Subcutaneous abdominal adipose tissue (tissue), 5 donors: Measurements from ENCODE around the gene PRR7.

Source experiments
- H3K27ac ChIP-seq: one replicate; pipeline ENCODE4 v1.7.0; 2013; ENCODE audit warnings: low read depth, mild to moderate bottlenecking, inconsistent platforms, low read length, moderate library complexity
- H3K27me3 ChIP-seq, 5 donors: one replicate each; pipeline ENCODE4 v1.7.0; 2013; ENCODE audit warnings: low read length in 5 of 5, inconsistent platforms in 1 of 5; ENCODE audit not compliant: control insufficient read depth in 5 of 5, insufficient read depth in 4 of 5
- H3K36me3 ChIP-seq, 5 donors: one replicate each; pipeline ENCODE4 v1.7.0; 2013; ENCODE audit warnings: low read length in 5 of 5; ENCODE audit not compliant: control insufficient read depth in 5 of 5, insufficient read depth in 5 of 5
- H3K4me1 ChIP-seq, 5 donors: one replicate each; pipeline ENCODE4 v1.7.0; 2013; ENCODE audit warnings: low read length in 5 of 5, mild to moderate bottlenecking in 3 of 5, moderate library complexity in 1 of 5; ENCODE audit not compliant: control insufficient read depth in 5 of 5, insufficient read depth in 5 of 5
- H3K4me3 ChIP-seq, 5 donors: one replicate each; pipeline ENCODE4 v1.7.0; 2013; ENCODE audit warnings: low read length in 5 of 5, low read depth in 1 of 5
- H3K9ac ChIP-seq, 5 donors: one replicate each; pipeline ENCODE4 v1.7.0; 2013; ENCODE audit warnings: low read length in 5 of 5, mild to moderate bottlenecking in 4 of 5, moderate library complexity in 3 of 5
- H3K9me3 ChIP-seq, 5 donors: one replicate each; pipeline ENCODE4 v1.7.0; 2013; ENCODE audit warnings: low read length in 5 of 5; ENCODE audit not compliant: control insufficient read depth in 5 of 5
- donor health status: healthy.
- donor health status: healthy.
- donor health status: healthy.
- donor health status: healthy.
- donor health status: healthy.

PRR7 gene

DNA sequence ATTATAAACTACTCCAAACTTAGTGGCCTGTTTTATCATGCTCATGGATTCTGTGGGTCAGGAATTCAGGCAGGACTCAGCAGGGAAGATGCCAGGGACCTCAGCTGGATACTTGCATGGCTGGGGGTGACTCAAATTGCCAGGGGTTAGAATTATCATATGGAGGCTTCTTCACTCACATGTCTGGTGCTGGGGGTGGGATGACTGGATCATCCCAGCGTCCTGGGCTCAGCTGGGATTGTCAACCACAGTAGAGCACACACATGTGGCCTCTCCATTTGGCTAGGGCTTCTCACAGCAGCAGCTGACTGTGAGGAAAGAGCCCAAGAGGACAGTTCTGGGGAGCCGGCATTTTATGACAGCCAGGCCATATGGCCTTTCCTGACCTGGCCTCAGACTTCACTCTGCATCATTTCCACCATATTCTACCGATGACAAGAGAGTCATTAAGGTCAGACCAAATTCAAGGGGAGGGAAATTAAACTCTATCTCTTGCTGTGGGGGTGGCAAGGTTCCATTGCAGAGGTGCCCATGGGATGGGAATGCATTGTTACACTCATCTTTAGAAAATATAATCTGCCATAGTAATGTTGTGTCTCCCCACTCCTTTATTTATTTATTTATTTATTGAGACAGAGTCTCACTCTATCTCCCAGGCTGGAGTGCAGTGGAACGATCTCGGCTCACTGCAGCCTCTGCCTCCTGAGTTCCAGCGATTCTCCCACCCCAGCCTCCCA is 25.4 kb upstream of the PRR7 start:
- Histone ChIP-seq H3K9me3 (no peaks in the 10 kb centered on the region), H3K4me3 (no peak overlapping the region), H3K27me3 (no peaks in the 10 kb centered on the region), H3K4me1 (peaks cover 2 to 18% (median 13%) of the 10 kb centered on the region in 5 donors), H3K36me3 (no peaks in the 10 kb centered on the region), H3K27ac (no peak overlapping the region), H3K9ac (no peak overlapping the region)

DNA sequence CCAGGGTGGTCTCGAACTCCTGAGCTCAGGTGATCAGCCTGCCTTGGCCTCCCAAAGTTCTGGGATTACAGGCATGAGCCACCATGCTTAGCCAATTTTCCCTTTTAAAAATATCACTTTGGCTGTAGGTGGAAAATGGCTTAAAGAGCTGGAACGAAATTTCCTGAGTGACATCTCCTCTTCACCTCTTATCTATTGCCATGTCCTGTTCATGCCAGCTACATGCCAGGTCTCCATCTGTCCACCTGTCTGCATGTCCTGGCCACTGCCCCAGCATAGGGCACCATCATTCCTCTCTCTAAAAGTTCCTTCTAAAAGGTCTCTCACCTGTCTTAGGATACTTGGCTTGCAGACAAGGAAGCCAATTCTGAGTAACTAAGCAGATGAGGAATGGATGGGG is 22.9 kb upstream of the PRR7 start:
- Histone ChIP-seq H3K9ac (no peak overlapping the region), H3K36me3 (no peaks in the 10 kb centered on the region), H3K27ac (no peak overlapping the region), H3K9me3 (no peaks in the 10 kb centered on the region), H3K4me1 (peaks cover 6 to 31% (median 23%) of the 10 kb centered on the region in 5 donors), H3K27me3 (no peaks in the 10 kb centered on the region), H3K4me3 (no peak overlapping the region)

DNA sequence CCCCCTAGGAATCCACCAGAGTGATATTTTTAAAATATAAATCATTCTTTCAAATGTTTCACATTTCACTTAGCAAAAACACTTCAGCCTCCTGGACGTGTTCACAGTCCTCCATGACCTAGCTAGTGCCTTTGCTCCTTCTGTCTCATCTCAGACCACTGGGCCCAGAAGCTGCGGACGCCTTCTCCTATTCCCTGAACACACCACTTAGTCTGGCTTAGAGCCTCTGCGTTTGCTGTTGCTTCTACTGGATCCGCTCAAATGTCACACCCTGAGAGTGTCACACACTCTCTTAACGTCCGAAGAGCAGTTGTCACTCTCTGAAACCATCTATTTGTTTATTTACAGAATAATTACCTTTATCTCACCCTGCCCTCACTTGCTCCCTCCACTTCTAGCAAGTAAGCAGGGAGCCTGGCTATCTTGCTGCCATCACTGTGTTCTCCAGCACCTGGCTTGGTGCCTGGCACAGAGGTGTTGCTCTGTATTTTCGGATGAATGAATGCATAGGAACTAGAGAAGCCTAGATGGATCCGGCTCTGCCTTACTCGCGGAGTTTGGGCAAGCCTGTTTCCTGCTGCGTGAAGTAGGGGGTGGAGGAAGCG is 21.3 kb upstream of the PRR7 start:
- Histone ChIP-seq H3K9ac (peak overlapping the region in 4 of 5 donors; percentile 68 to 91 (median 76)), H3K27me3 (no peaks in the 10 kb centered on the region), H3K4me1 (peaks cover 6 to 46% (median 34%) of the 10 kb centered on the region in 5 donors), H3K4me3 (peak overlapping the region; percentile 74 to 83 (median 78)), H3K36me3 (peaks cover 0 to 3% (median 0%) of the 10 kb centered on the region in 5 donors), H3K9me3 (no peaks in the 10 kb centered on the region), H3K27ac (peak overlapping the region; percentile 91)

DNA sequence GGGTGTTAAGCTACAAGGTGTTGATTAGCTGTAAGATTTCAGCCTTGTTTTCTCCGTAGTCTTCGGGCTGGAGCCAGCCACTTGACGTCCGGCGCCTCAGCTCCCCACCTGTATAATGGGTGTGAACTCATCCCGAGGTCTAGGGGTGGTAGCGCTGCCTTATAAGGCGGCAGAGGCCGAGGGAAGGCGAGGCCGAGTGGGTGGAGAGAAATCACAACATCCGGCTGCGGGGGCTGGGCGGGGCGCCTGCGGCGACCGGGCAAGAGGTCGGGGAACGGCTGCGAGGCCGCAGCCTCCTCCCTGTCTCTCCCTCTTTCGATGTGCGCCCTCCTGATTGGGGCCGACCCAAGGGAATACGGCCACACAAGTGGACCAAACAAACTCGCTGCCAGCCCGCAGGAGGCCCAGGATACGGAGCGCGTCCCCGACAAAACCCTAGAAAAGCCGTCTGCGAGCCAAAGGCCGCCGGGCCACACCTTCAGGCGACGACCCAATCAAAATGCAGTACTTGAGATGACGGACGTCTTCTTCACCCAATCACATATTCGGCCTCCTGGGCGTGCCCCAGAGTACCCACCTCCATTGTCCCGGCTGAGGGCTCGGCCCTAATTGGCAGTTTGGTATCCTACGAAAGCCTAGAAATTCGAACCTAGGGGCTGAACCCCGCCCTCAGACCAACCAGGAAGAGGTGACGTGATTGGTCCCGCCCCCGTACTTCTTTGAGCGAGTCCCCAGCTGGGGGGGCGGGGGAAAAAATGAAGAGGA is 20.6 kb upstream of the PRR7 start:
- H3K36me3 ChIP-seq, result peaks cover 0 to 10% (median 3%) of the 10 kb centered on the region in 5 donors
- H3K4me1 ChIP-seq, result peaks cover 6 to 52% (median 36%) of the 10 kb centered on the region in 5 donors
- peak overlapping the region in 4 of 5 donors; percentile 68 to 91 (median 76) for H3K9ac ChIP-seq
- peak overlapping the region; percentile 74 to 83 (median 78) for H3K4me3 ChIP-seq
- no peaks in the 10 kb centered on the region for H3K9me3 ChIP-seq
- H3K27me3 ChIP-seq, result no peaks in the 10 kb centered on the region
- peak overlapping the region; percentile 91 for H3K27ac ChIP-seq

DNA sequence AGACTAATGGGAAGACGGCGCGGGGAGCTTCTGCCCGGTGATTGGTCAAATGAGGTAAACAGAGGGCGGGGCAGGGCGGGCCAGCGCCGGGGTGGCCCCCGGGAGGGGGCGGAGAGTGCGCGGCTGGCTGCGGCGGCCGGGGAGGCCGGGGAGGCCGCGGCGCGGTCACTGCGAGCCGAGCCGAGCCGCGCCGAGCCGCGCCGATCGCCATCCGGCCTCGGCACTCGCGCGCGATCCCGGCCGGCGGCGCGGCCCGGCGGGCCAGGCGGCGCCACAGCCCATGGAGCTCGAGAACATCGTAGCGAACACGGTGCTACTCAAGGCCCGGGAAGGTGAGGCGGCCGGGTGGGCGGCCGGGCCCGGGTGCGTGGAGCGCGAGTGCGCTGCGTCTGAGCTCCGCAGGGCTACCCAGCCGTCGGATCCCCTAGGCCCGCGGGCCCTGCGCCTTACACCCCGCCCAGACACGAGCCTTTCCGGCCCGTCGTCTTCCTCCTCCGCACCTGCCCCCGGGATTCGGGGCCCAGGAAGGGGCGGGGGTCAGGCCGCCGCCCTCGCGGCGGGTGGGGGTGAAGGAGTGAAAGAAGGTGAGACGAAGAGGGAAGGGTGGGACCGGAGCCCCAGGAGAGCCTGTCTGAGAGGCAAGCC is 19.9 kb upstream of the PRR7 start, which contains the start of gene GRK6:
Gene GRK6, plus strand, starts transcription at position 111 of the 645 bp plus-strand sequence. Its CDS starts 170 bp downstream, at position 281.
- Histone ChIP-seq H3K27me3 (no peaks in the 10 kb centered on the region), H3K4me3 (peak within 1 kb of the TSS; percentile 76 to 88 (median 83)), H3K27ac (peak within 1 kb of the TSS; percentile 91), H3K9ac (peak within 1 kb of the TSS; percentile 71 to 91 (median 85)), H3K9me3 (no peaks in the 10 kb centered on the region), H3K36me3 (peaks cover 0 to 17% (median 7%) of the 10 kb centered on the region in 5 donors), H3K4me1 (peaks cover 6 to 59% (median 43%) of the 10 kb centered on the region in 5 donors)

DNA sequence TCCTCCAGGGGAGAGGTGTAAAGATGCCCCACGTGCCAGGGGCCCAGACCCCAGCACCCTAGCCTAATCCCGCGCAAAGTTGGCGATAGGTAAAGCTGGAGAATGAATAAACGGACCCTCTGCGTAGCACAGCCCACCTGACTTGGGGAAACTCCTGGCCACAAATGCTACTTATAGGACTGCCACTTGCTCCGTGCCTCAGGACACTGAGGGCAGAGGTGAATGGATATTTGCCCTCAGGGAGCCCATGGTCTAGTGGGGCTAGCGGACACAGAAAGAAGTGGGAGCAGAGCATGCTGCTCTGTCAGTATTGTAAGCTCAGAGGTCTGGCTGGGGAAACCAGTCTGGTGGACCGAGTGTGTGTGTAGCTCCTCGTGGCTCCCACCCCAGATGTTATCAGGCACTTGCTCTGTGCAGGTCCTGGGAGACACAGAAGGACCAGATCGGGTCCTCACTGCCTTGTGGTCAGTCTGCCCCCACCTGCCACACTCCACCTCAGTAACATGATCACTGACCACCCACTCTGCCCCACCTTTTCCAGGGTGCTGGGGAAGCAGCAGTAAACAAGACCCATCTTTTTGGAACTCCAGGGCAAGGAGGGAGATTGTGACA is 19.3 kb upstream of the PRR7 start:
- Histone ChIP-seq H3K4me1 (peaks cover 6 to 63% (median 43%) of the 10 kb centered on the region in 5 donors), H3K9me3 (no peaks in the 10 kb centered on the region), H3K9ac (peak overlapping the region; percentile 71 to 91 (median 85)), H3K36me3 (peaks cover 0 to 24% (median 13%) of the 10 kb centered on the region in 5 donors), H3K4me3 (peak overlapping the region; percentile 73 to 88 (median 79)), H3K27me3 (no peaks in the 10 kb centered on the region), H3K27ac (no peak overlapping the region)

DNA sequence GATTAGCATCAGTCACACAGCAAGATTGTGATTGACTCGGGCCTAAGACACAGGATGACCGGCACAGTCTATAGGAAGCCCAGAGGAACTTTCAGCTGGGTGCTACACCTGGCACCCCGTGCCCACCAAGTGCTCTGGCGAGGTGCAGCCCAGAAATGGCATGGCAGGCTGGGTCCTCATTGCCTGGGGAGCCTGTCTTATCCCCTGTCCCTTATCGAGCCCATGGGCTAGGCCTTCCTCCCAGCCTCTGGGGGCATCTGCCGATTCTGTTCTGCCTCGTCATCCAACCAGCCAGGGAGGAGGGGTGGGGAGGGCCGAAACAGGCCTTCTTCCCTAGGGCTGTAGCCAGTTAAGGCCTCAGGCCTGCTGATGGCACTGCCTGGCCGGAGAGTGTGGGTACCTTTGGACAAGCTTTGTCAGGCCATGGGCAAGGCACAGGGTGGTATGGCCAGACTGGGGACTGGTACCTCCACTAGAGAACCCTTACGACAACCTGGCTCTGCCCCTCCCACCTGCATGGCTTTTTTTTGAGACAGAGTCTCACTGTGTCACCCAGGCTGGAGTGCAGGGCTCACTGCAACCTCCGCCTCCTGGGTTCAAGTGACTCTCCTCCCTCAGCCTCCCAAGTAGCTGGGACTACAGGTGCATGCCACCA is 18.6 kb upstream of the PRR7 start:
- H3K9me3 ChIP-seq, result no peaks in the 10 kb centered on the region
- H3K27ac ChIP-seq, result no peak overlapping the region
- H3K4me3 ChIP-seq, result peak overlapping the region; percentile 73 to 88 (median 79)

DNA sequence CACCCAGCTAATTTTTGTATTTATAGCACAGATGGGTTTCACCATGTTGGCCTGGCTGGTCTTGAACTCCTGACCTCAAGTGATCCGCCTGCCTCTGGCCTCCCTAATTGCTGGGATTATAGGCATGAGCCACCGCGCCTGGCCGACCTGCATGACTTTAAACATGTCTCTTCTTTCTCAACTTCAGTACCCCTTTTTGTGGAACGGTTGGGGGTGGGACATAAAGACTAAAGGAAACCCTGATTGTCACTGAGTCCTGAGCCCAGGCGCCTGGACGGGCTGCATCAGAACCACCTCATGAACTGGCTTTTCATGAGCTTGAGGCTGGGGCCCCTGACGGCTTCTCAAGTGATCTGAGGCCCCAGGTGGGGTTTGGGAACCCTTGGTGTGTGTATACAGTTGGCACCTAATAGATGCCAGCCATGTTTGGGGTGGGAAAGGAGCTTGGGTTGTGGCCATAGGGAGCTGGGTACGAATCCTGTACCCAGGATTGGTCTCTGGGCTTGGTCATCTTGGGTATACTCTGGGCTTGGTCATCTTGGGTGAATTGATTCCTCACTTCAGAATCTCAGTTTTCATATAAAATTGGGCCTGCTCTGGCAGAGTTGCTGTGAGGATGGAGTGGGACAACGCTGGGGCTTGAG is 17.9 kb upstream of the PRR7 start:
- H3K27me3 ChIP-seq, result no peaks in the 10 kb centered on the region
- H3K4me3 ChIP-seq, result no peak overlapping the region
- peak overlapping the region in 3 of 5 donors; percentile 37 to 85 (median 48) for H3K9ac ChIP-seq
- peak overlapping the region; percentile 41 for H3K27ac ChIP-seq
- peaks cover 6 to 65% (median 43%) of the 10 kb centered on the region in 5 donors for H3K4me1 ChIP-seq
- H3K36me3 ChIP-seq, result peaks cover 0 to 37% (median 27%) of the 10 kb centered on the region in 5 donors
- no peaks in the 10 kb centered on the region for H3K9me3 ChIP-seq

More for the DNA sequence above, 18.6 kb upstream of the PRR7 start:
- Histone ChIP-seq H3K9ac (peak overlapping the region in 4 of 5 donors; percentile 81 to 91 (median 88)), H3K4me1 (peaks cover 6 to 65% (median 43%) of the 10 kb centered on the region in 5 donors), H3K36me3 (peaks cover 0 to 31% (median 20%) of the 10 kb centered on the region in 5 donors), H3K27me3 (no peaks in the 10 kb centered on the region)
